ENCODE data around the gene ZNF638. TPM values are rescaled to one million over a fixed set of nuclear protein-coding genes. Genes with fewer than 3 reads are reported as not detected.
"Not testable (repeated sequence)": the region's sequence is repeated elsewhere in the genome, so short reads cannot be mapped to it uniquely, and the experiment has no call there.

Gene ZNF638
- total and polyA plus RNA-seq, 2 donors (not counting 3 experiments of a cell fraction or from before 2014, with no cell fraction given), result 36.4 to 111 TPM

GRCh38 chr2:71330585-71331330, 824 bp upstream of the ZNF638 start:
- peak overlapping the region; percentile 78 for H2AFZ ChIP-seq (ENCODE audit: low read depth, low read length)
- no peak overlapping the region for H3K27ac ChIP-seq (ENCODE audit: insufficient read depth, low read depth, low read length)
- no peaks in the 10 kb centered on the region for H3K9me3 ChIP-seq (replicated peaks; ENCODE audit: control insufficient read depth, insufficient read depth, low read length)
- no peak for DNase-seq (ENCODE audit: low read depth, low spot score)
- no TSS peak for BruUV-seq (replicated peaks)
- H3K9ac ChIP-seq (replicated peaks; ENCODE audit: extremely low read depth, insufficient read depth, low read length), result no peak overlapping the region
- H3K9me1 ChIP-seq (replicated peaks; ENCODE audit: control insufficient read depth, extremely low read depth, insufficient read depth, low read length), result no peaks in the 10 kb centered on the region
- intact Hi-C loops (cut with micrococcal nuclease), result loop anchor here (1.0 to 10.0 kb wide), 6 partner anchors 31 to 173 kb away; partner anchors contain the start of gene PAIP2B
- dilution Hi-C loops (cut with MboI; ENCODE audit: extremely low pct_ligation_motif_present, low sequenced_read_pairs), result no loop called here
- peaks cover 36% of the 10 kb centered on the region for H3K79me2 ChIP-seq (ENCODE audit: control insufficient read depth, insufficient read depth, low read length)
- TF ChIP-seq CTCF (IDR thresholded peaks at IDR 0.05; ENCODE audit: extremely low read depth in 1 of 2, insufficient read depth in 1 of 2, low read depth in 1 of 2, low read length in 2 of 2) (no peak), FOS (IDR thresholded peaks at IDR 0.05; ENCODE audit: borderline replicate concordance, insufficient read depth, low read length) (no peak), MYC (IDR thresholded peaks at IDR 0.05; ENCODE audit: low read depth, low read length) (no peak), EZH2 (IDR thresholded peaks at IDR 0.05; ENCODE audit: borderline replicate concordance, low read depth, low read length, severe bottlenecking) (no peak), JUN (IDR thresholded peaks at IDR 0.05; ENCODE audit: borderline replicate concordance, insufficient read depth, insufficient read length, low read depth) (no peak), GATA2 (IDR thresholded peaks at IDR 0.05; ENCODE audit: insufficient read depth, insufficient read length, low read depth, low read length) (no peak), POLR2A (IDR thresholded peaks at IDR 0.05; ENCODE audit: low read depth, low read length) (no peak), MAX (IDR thresholded peaks at IDR 0.05; ENCODE audit: insufficient read depth, insufficient read length) (no peak), POLR2AphosphoS5 (IDR thresholded peaks at IDR 0.05; ENCODE audit: insufficient read depth, low read depth, low read length) (no peak)
- ChIA-PET POLR2A (interaction anchor here (1.0 to 1.2 kb wide), 2 partner anchors 31 to 123 kb away, joined by 3 to 7 read pairs; partner anchors contain the start of gene DYSF), CTCF (interaction anchor here (0.9 to 5.2 kb wide), 17 partner anchors 10 to 819 kb away, joined by 3 to 118 read pairs (median 4); no protein-coding TSS in a partner anchor)
- peak; percentile 26 for FAIRE-seq
- peaks cover 14% of the 10 kb centered on the region for H3K4me1 ChIP-seq (ENCODE audit: control insufficient read depth, extremely low read depth, insufficient read depth, low read length)
- H3K36me3 ChIP-seq (ENCODE audit: control insufficient read depth in 2 of 2, extremely low read depth in 1 of 2, insufficient read depth in 2 of 2, low read length in 2 of 2), result no peaks in the 10 kb centered on the region
- H3K4me2 ChIP-seq (ENCODE audit: insufficient read depth, low read length), result peak overlapping the region; percentile 38
- H3K4me3 ChIP-seq (replicated peaks in 1 of 3; ENCODE audit: insufficient read depth in 1 of 3, low read depth in 1 of 3, low read length in 3 of 3), result no peak overlapping the region
- no peaks in the 10 kb centered on the region for H4K20me1 ChIP-seq (replicated peaks; ENCODE audit: control insufficient read depth, extremely low read depth, insufficient read depth, low read length)
- H3K27me3 ChIP-seq (ENCODE audit: control insufficient read depth in 2 of 2, insufficient read depth in 2 of 2, low read length in 2 of 2), result no peaks in the 10 kb centered on the region

GRCh38 chr2:71331331-71331580, 326 bp upstream of the ZNF638 start:
- H3K36me3 ChIP-seq (ENCODE audit: control insufficient read depth in 2 of 2, extremely low read depth in 1 of 2, insufficient read depth in 2 of 2, low read length in 2 of 2); dilution Hi-C loops (cut with MboI; ENCODE audit: extremely low pct_ligation_motif_present, low sequenced_read_pairs); H3K27ac ChIP-seq (ENCODE audit: insufficient read depth, low read depth, low read length); H3K27me3 ChIP-seq (ENCODE audit: control insufficient read depth in 2 of 2, insufficient read depth in 2 of 2, low read length in 2 of 2); H3K9me1 ChIP-seq (replicated peaks; ENCODE audit: control insufficient read depth, extremely low read depth, insufficient read depth, low read length); BruUV-seq (replicated peaks); H3K9ac ChIP-seq (replicated peaks; ENCODE audit: extremely low read depth, insufficient read depth, low read length); H3K9me3 ChIP-seq (replicated peaks; ENCODE audit: control insufficient read depth, insufficient read depth, low read length); FAIRE-seq; H4K20me1 ChIP-seq (replicated peaks; ENCODE audit: control insufficient read depth, extremely low read depth, insufficient read depth, low read length); DNase-seq (ENCODE audit: low read depth, low spot score): not testable (repeated sequence)
- H3K4me3 ChIP-seq (replicated peaks in 1 of 3; ENCODE audit: insufficient read depth in 1 of 3, low read depth in 1 of 3, low read length in 3 of 3), result peak overlapping the region in 1 of 3 experiments; percentile 25
- peaks cover 14% of the 10 kb centered on the region for H3K4me1 ChIP-seq (ENCODE audit: control insufficient read depth, extremely low read depth, insufficient read depth, low read length)
- peak overlapping the region; percentile 78 for H2AFZ ChIP-seq (ENCODE audit: low read depth, low read length)
- intact Hi-C loops (cut with micrococcal nuclease), result loop anchor here (1.0 to 10.0 kb wide), 6 partner anchors 32 to 174 kb away; partner anchors contain the start of gene PAIP2B
- POLR2A ChIA-PET, result interaction anchor here (0.6 to 1.2 kb wide), 5 partner anchors 21 to 1101 kb away, joined by 3 to 7 read pairs (median 4); partner anchors contain the start of gene DYSF
- peaks cover 41% of the 10 kb centered on the region for H3K79me2 ChIP-seq (ENCODE audit: control insufficient read depth, insufficient read depth, low read length)
- CTCF ChIA-PET, result interaction anchor here (0.6 to 5.2 kb wide), 44 partner anchors 8 to 878 kb away, joined by 3 to 118 read pairs (median 4); partner anchors contain the start of gene PAIP2B
- H3K4me2 ChIP-seq (ENCODE audit: insufficient read depth, low read length), result peak overlapping the region; percentile 38

Data from endothelial cell of umbilical vein (primary cell).